Liver (tissue), 9 donors: ENCODE data around the gene HIVEP3. TPM values are rescaled to one million over a fixed set of nuclear protein-coding genes. Genes with fewer than 3 reads are reported as not detected.

ENCODE experiments used
- DNase-seq: peaks from one replicate; pipeline ENCODE4 v3.0.0-alpha.2; 2017; ENCODE audit warnings: low spot score
- H3K27ac ChIP-seq, 2 donors: one replicate each; pipeline ENCODE4 v1.7.0; 2013; ENCODE audit warnings: inconsistent platforms in 2 of 2, low read length in 2 of 2, control low read depth in 1 of 2, low read depth in 1 of 2, mild to moderate bottlenecking in 1 of 2
- H3K27me3 ChIP-seq, 4 donors: one replicate each; pipeline versions ENCODE4 v1.6.1 to v1.7.0; 2013; ENCODE audit warnings: low read length in 3 of 4, inconsistent platforms in 1 of 4, mild to moderate bottlenecking in 1 of 4, moderate library complexity in 1 of 4; ENCODE audit not compliant: control insufficient read depth in 4 of 4, insufficient read depth in 4 of 4
- H3K36me3 ChIP-seq, 4 donors: one replicate each; pipeline versions ENCODE4 v1.6.1 to v1.7.0; 2013; ENCODE audit warnings: low read length in 3 of 4, mild to moderate bottlenecking in 3 of 4, low read depth in 1 of 4, moderate library complexity in 1 of 4; ENCODE audit not compliant: control insufficient read depth in 4 of 4, insufficient read depth in 3 of 4
- H3K4me1 ChIP-seq, 4 donors: one replicate each; pipeline versions ENCODE4 v1.6.1 to v1.7.0; 2013; ENCODE audit warnings: low read length in 3 of 4, mild to moderate bottlenecking in 3 of 4, moderate library complexity in 1 of 4; ENCODE audit not compliant: control insufficient read depth in 4 of 4, insufficient read depth in 4 of 4
- H3K4me3 ChIP-seq, 3 donors: one replicate each; pipeline versions ENCODE4 v1.6.1 to v1.7.0; 2013; ENCODE audit warnings: low read length in 3 of 3, control low read depth in 1 of 3, low read depth in 1 of 3, mild to moderate bottlenecking in 1 of 3
- H3K9ac ChIP-seq, 2 donors: one replicate each; pipeline ENCODE4 v1.7.0; 2013; ENCODE audit warnings: low read length in 2 of 2, mild to moderate bottlenecking in 2 of 2, moderate library complexity in 2 of 2, control low read depth in 1 of 2, low read depth in 1 of 2
- H3K9me3 ChIP-seq, 4 donors: one replicate each; pipeline versions ENCODE4 v1.6.1 to v1.7.0; 2013; ENCODE audit warnings: low read length in 3 of 4; ENCODE audit not compliant: control insufficient read depth in 4 of 4
- ATF3 ChIP-seq: IDR thresholded peaks from 2 replicates; pipeline ENCODE4 v1.6.1; 2016; ENCODE audit warnings: antibody characterized with exemption
- CTCF ChIP-seq: fragments of 150-350 bp; IDR thresholded peaks from 2 replicates; pipeline ENCODE4 v1.5.1; 2017; ENCODE audit warnings: improper control_type of control experiment, low read depth, low read length; ENCODE audit not compliant: missing input control
- EGR1 ChIP-seq, 2 donors: IDR thresholded peaks; 2 replicates each; pipeline ENCODE4 v1.6.1; 2016 to 2018; ENCODE audit warnings: antibody characterized with exemption in 2 of 2, low read depth in 2 of 2
- FOXA1 ChIP-seq: IDR thresholded peaks from 2 replicates; pipeline ENCODE4 v1.6.1; 2016; ENCODE audit warnings: antibody characterized with exemption
- FOXA2 ChIP-seq: IDR thresholded peaks from 2 replicates; pipeline ENCODE4 v1.6.1; 2016; ENCODE audit warnings: antibody characterized with exemption
- GABPA ChIP-seq, 2 donors: IDR thresholded peaks in 1 of 2; conservative IDR thresholded peaks in 1 of 2; 2 replicates each; pipeline ENCODE4 v1.6.1; 2016; ENCODE audit warnings: antibody characterized with exemption in 2 of 2, mild to moderate bottlenecking in 1 of 2, moderate library complexity in 1 of 2
- HNF4A ChIP-seq, 2 donors: conservative IDR thresholded peaks; 2 replicates each; pipeline ENCODE4 v1.6.1; 2016; ENCODE audit warnings: antibody characterized with exemption in 2 of 2, mild to moderate bottlenecking in 2 of 2
- HNF4G ChIP-seq: IDR thresholded peaks from 2 replicates; pipeline ENCODE4 v1.6.1; 2016; ENCODE audit warnings: antibody characterized with exemption
- JUND ChIP-seq, 2 donors: IDR thresholded peaks; 2 replicates each; pipeline ENCODE4 v1.6.1; 2016; ENCODE audit warnings: antibody characterized with exemption in 2 of 2
- MAX ChIP-seq: IDR thresholded peaks from 2 replicates; pipeline ENCODE4 v1.6.1; 2016; ENCODE audit warnings: antibody characterized with exemption
- NR2F2 ChIP-seq: IDR thresholded peaks from 2 replicates; pipeline ENCODE4 v1.6.1; 2016; ENCODE audit warnings: antibody characterized with exemption
- RAD21 ChIP-seq, 2 donors: IDR thresholded peaks; 2 replicates each; pipeline ENCODE4 v1.6.1; 2016; ENCODE audit warnings: antibody characterized with exemption in 2 of 2, mild to moderate bottlenecking in 2 of 2
- REST ChIP-seq: IDR thresholded peaks from 2 replicates; pipeline ENCODE4 v1.6.1; 2016; ENCODE audit warnings: antibody characterized with exemption, mild to moderate bottlenecking
- RXRA ChIP-seq, 2 donors: IDR thresholded peaks; 2 replicates each; pipeline ENCODE4 v1.6.1; 2017 to 2018; ENCODE audit warnings: antibody characterized with exemption in 2 of 2, mild to moderate bottlenecking in 1 of 2
- SP1 ChIP-seq: IDR thresholded peaks from 2 replicates; pipeline ENCODE4 v1.6.1; 2018; ENCODE audit warnings: antibody characterized with exemption, mild to moderate bottlenecking
- TAF1 ChIP-seq: conservative IDR thresholded peaks from 2 replicates; pipeline ENCODE4 v1.6.1; 2016; ENCODE audit warnings: antibody characterized with exemption, mild to moderate bottlenecking
- YY1 ChIP-seq: IDR thresholded peaks from 2 replicates; pipeline ENCODE4 v1.6.1; 2016; ENCODE audit warnings: antibody characterized with exemption, mild to moderate bottlenecking
- ZBTB33 ChIP-seq: IDR thresholded peaks from 2 replicates; pipeline ENCODE4 v1.6.1; 2016; ENCODE audit warnings: antibody characterized with exemption
- WGBS: extraction: QIAGEN DNeasy Blood & Tissue Kit; methylation state at CpG from one replicate; pipeline ENCODE4 v1.1.7; 2013; 5-methylcytosine and 5-hydroxymethylcytosine counted together
- polyA plus RNA-seq, 2 donors: library from polyadenylated mRNA; stranded (reverse) in 1 of 2; unstranded in 1 of 2; fragments of 200-250 nt in 1 of 2; fragments of >200 nt in 1 of 2; fragmentation: Nextera tagmentation in 1 of 2; extraction: Ambion mirVana in 1 of 2; gene quantifications; one replicate each; pipeline versions ENCODE4 v1.2.1 to v1.2.3, GENCODE V29; 2013 to 2015
- total RNA-seq, 2 donors: library from RNA; depleted of rRNA; stranded (reverse); fragments of >200 nt; gene quantifications; one replicate each; pipeline ENCODE4 v1.2.3, GENCODE V29; 2014
- donor health status: healthy.
- donor health status: healthy.
- donor health status: healthy.
- donor health status: healthy.
- donor health status: healthy.

The HIVEP3 gene
- total and polyA plus RNA-seq, 4 donors = 0.93 to 1.6 (median 1.4) TPM

GRCh38 chr1:41622859-41623732 lies 295.6 kb downstream of the HIVEP3 start:
- H3K4me1 ChIP-seq = peaks cover 0 to 7% (median 4%) of the 10 kb centered on the region in 4 donors
- no peaks in the 10 kb centered on the region for H3K9me3 ChIP-seq
- no peak overlapping the region for H3K27ac ChIP-seq
- 76% methylated on average over 8 of the region's 8 CpGs for WGBS
- no peak for DNase-seq
- H3K27me3 ChIP-seq = no peaks in the 10 kb centered on the region
- H3K36me3 ChIP-seq = no peaks in the 10 kb centered on the region
- H3K9ac ChIP-seq = no peak overlapping the region
- no peak overlapping the region for H3K4me3 ChIP-seq
- no peak for TF ChIP-seq REST
- TF ChIP-seq TAF1 = no peak
- TF ChIP-seq ATF3 = no peak
- TF ChIP-seq RXRA (IDR thresholded peaks at IDR 0.05) = no peak
- no peak for TF ChIP-seq NR2F2
- TF ChIP-seq RAD21 (IDR thresholded peaks at IDR 0.05) = no peak
- TF ChIP-seq ZBTB33 = no peak
- no peak for TF ChIP-seq HNF4A (conservative IDR thresholded peaks at IDR 0.05)
- TF ChIP-seq SP1 = no peak
- no peak for TF ChIP-seq CTCF
- no peak for TF ChIP-seq FOXA2
- no peak for TF ChIP-seq FOXA1
- TF ChIP-seq MAX = no peak
- TF ChIP-seq JUND (IDR thresholded peaks at IDR 0.05) = no peak
- TF ChIP-seq YY1 = no peak
- no peak for TF ChIP-seq EGR1 (IDR thresholded peaks at IDR 0.05; ENCODE audit: low read depth in 2 of 2)
- no peak for TF ChIP-seq HNF4G
- no peak for TF ChIP-seq GABPA (IDR thresholded peaks at IDR 0.05 in 1 of 2, conservative IDR thresholded peaks at IDR 0.05 in 1 of 2)
